ENCODE measurements around the gene GBGT1.

The GBGT1 gene

GRCh38 chr9:133204335-133204992, 40.8 kb upstream of the GBGT1 start:
- Histone ChIP-seq H3K9me3 (ENCODE audit: low read length) (no peaks in the 10 kb centered on the region), H3K36me3 (ENCODE audit: insufficient read depth, low read length) (no peaks in the 10 kb centered on the region), H3K4me2 (ENCODE audit: low read length) (no peak overlapping the region), H3K27ac (ENCODE audit: low read depth, low read length, poor library complexity, severe bottlenecking) (no peak overlapping the region), H3K27me3 (ENCODE audit: insufficient read depth, low read length) (no peaks in the 10 kb centered on the region), H3F3A (ENCODE audit: insufficient read depth, low read length) (no peaks in the 10 kb centered on the region), H2AFZ (ENCODE audit: low read length) (no peak overlapping the region), H3K79me2 (ENCODE audit: insufficient read depth, low read length) (no peaks in the 10 kb centered on the region), H3K4me3 (ENCODE audit: low read depth, low read length, poor library complexity, severe bottlenecking) (no peak overlapping the region), H3K9ac (ENCODE audit: low read length) (no peak overlapping the region), H3K9me2 (ENCODE audit: low read depth, low read length) (no peaks in the 10 kb centered on the region), H4K20me1 (ENCODE audit: insufficient read depth, low read length) (no peaks in the 10 kb centered on the region), H3K4me1 (ENCODE audit: insufficient read depth, low read length, severe bottlenecking) (no peaks in the 10 kb centered on the region)
- TF ChIP-seq CTCF (IDR thresholded peaks at IDR 0.05; ENCODE audit: low read length), result no peak
- no peak for TF ChIP-seq EZH2 (IDR thresholded peaks at IDR 0.05; ENCODE audit: borderline replicate concordance, low read length)

GRCh38 chr9:133203506-133204075, 39.9 kb upstream of the GBGT1 start:
- Histone ChIP-seq H2AFZ (ENCODE audit: low read length) (no peak overlapping the region), H3K9ac (ENCODE audit: low read length) (no peak overlapping the region), H3K9me2 (ENCODE audit: low read depth, low read length) (no peaks in the 10 kb centered on the region), H3F3A (ENCODE audit: insufficient read depth, low read length) (no peaks in the 10 kb centered on the region), H3K4me1 (ENCODE audit: insufficient read depth, low read length, severe bottlenecking) (no peaks in the 10 kb centered on the region), H3K9me3 (ENCODE audit: low read length) (no peaks in the 10 kb centered on the region), H3K27ac (ENCODE audit: low read depth, low read length, poor library complexity, severe bottlenecking) (no peak overlapping the region), H3K4me2 (ENCODE audit: low read length) (no peak overlapping the region), H3K27me3 (ENCODE audit: insufficient read depth, low read length) (no peaks in the 10 kb centered on the region), H3K79me2 (ENCODE audit: insufficient read depth, low read length) (no peaks in the 10 kb centered on the region), H4K20me1 (ENCODE audit: insufficient read depth, low read length) (no peaks in the 10 kb centered on the region), H3K4me3 (ENCODE audit: low read depth, low read length, poor library complexity, severe bottlenecking) (no peak overlapping the region), H3K36me3 (ENCODE audit: insufficient read depth, low read length) (no peaks in the 10 kb centered on the region)
- TF ChIP-seq EZH2 (IDR thresholded peaks at IDR 0.05; ENCODE audit: borderline replicate concordance, low read length) (no peak), CTCF (IDR thresholded peaks at IDR 0.05; ENCODE audit: low read length) (no peak)

- TF ChIP-seq CTCF (IDR thresholded peaks at IDR 0.05; ENCODE audit: low read length) (no peak), EZH2 (IDR thresholded peaks at IDR 0.05; ENCODE audit: borderline replicate concordance, low read length) (no peak)
- Histone ChIP-seq H3K79me2 (ENCODE audit: insufficient read depth, low read length) (no peaks in the 10 kb centered on the region), H3K36me3 (ENCODE audit: insufficient read depth, low read length) (no peaks in the 10 kb centered on the region), H3K4me3 (ENCODE audit: low read depth, low read length, poor library complexity, severe bottlenecking) (no peak overlapping the region), H3K4me2 (ENCODE audit: low read length) (no peak overlapping the region), H3K9me3 (ENCODE audit: low read length) (no peaks in the 10 kb centered on the region), H3K9ac (ENCODE audit: low read length) (no peak overlapping the region), H3K27ac (ENCODE audit: low read depth, low read length, poor library complexity, severe bottlenecking) (no peak overlapping the region), H3K9me2 (ENCODE audit: low read depth, low read length) (no peaks in the 10 kb centered on the region), H3K4me1 (ENCODE audit: insufficient read depth, low read length, severe bottlenecking) (no peaks in the 10 kb centered on the region), H2AFZ (ENCODE audit: low read length) (no peak overlapping the region), H3K27me3 (ENCODE audit: insufficient read depth, low read length) (no peaks in the 10 kb centered on the region), H4K20me1 (ENCODE audit: insufficient read depth, low read length) (no peaks in the 10 kb centered on the region), H3F3A (ENCODE audit: insufficient read depth, low read length) (no peaks in the 10 kb centered on the region)
These were observed 39.2 kb upstream of the GBGT1 start for GRCh38 chr9:133202688-133203453.

Data from OCI-LY1 (cell line).